ENCODE data around the gene RAP2C.

DNA sequence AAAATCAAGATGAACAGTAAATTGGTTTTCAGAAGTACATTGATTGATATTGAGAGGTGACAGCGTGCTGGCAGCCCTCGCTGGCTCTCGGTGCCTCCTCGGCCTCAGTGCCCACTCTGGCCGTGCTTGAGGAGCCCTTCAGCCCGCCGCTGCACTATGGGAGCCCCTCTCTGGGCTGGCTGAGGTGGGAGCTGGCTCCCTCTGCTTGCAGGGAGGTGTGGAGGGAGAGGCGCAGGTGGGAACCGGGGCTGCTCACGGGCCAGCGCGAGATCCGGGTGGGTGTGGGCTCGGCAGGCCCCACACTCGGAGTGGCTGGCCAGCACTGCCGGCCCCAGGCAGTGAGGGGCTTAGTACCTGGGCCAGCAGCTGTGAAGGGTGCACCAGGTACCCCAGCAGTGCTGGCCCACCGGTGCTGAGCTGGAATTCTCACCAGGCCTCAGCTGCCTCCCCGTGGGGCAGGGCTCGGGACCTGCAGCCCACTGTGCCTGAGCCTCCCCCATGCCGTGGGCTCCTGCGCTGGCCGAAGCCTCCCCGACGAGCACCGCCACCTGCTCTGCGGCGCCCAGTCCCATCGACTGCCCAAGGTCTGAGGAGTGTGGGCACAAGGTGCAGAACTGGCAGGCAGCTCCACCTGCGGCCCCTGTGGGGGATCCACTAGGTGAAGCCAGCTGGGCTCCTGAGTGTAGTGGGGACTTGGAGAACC, 25.2 kb downstream of the RAP2C start:
- TF ChIP-seq, protein P1, sequence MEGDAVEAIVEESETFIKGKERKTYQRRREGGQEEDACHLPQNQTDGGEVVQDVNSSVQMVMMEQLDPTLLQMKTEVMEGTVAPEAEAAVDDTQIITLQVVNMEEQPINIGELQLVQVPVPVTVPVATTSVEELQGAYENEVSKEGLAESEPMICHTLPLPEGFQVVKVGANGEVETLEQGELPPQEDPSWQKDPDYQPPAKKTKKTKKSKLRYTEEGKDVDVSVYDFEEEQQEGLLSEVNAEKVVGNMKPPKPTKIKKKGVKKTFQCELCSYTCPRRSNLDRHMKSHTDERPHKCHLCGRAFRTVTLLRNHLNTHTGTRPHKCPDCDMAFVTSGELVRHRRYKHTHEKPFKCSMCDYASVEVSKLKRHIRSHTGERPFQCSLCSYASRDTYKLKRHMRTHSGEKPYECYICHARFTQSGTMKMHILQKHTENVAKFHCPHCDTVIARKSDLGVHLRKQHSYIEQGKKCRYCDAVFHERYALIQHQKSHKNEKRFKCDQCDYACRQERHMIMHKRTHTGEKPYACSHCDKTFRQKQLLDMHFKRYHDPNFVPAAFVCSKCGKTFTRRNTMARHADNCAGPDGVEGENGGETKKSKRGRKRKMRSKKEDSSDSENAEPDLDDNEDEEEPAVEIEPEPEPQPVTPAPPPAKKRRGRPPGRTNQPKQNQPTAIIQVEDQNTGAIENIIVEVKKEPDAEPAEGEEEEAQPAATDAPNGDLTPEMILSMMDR (conservative IDR thresholded peaks at IDR 0.05) = no peak
- TF ChIP-seq EZH2 (IDR thresholded peaks at IDR 0.05; ENCODE audit: low read depth) = no peak
